Activated CD8-positive, alpha-beta T cell treated with anti-CD3 and anti-CD28 coated beads for 36 hours (primary cell): ENCODE measurements around the gene GIMAP4. TPM values are rescaled to one million over a fixed set of nuclear protein-coding genes. Genes with fewer than 3 reads are reported as not detected.

Experiments
- ATAC-seq: fragments of 200-7000 bp; cut with Tn5 transposase; one replicate; pipeline ENCODE4 v1.10.0; 2021; ENCODE audit warnings: mild to moderate bottlenecking, moderate library complexity
- CTCF ChIA-PET: fragments of 350-600 bp; sonication (Branson Sonifier 250); formaldehyde crosslinking; loops from one replicate; lab custom pipeline; 2021; ENCODE audit warnings: antibody characterized with exemption; lab: Charles Lee
- POLR2A ChIA-PET: fragments of 350-600 bp; sonication (Branson Sonifier 250); formaldehyde crosslinking; loops from one replicate; lab custom pipeline; 2021; ENCODE audit warnings: antibody characterized with exemption; lab: Charles Lee
- DNase-seq: peaks from one replicate; pipeline ENCODE4 v3.0.0-alpha.2; 2020
- H3K27ac Mint-ChIP-seq: one replicate; pipeline ENCODE4 v1.8.0; 2021; ENCODE audit warnings: mild to moderate bottlenecking, mixed read lengths
- H3K27me3 Mint-ChIP-seq: one replicate; pipeline ENCODE4 v1.8.0; 2021; ENCODE audit warnings: mixed read lengths
- H3K36me3 Mint-ChIP-seq: one replicate; pipeline ENCODE4 v1.8.0; 2021; ENCODE audit warnings: low read depth, mixed read lengths
- H3K4me1 Mint-ChIP-seq: one replicate; pipeline ENCODE4 v1.8.0; 2021; ENCODE audit warnings: low read depth, mixed read lengths
- H3K4me3 Mint-ChIP-seq: one replicate; pipeline ENCODE4 v1.8.0; 2021; ENCODE audit warnings: mild to moderate bottlenecking, moderate library complexity, mixed read lengths
- H3K9me3 Mint-ChIP-seq: one replicate; pipeline ENCODE4 v1.8.0; 2021; ENCODE audit warnings: mixed read lengths
- CTCF ChIP-seq: fragments of 200-600 bp; IDR thresholded peaks from one replicate; pipeline ENCODE4 v1.8.0; 2022; ENCODE audit warnings: antibody characterized with exemption, mild to moderate bottlenecking
- intact Hi-C: fragments of 100-400 bp; cut with micrococcal nuclease; formaldehyde crosslinking; loops from one replicate; pipeline ENCODE4 v1.10.0; 2022
- total RNA-seq, 2 experiments: library from RNA; stranded (reverse); gene quantifications; one replicate each; pipeline ENCODE4 v1.2.3, GENCODE V29; 2021

Gene GIMAP4
- total RNA-seq, 2 experiments from 2014 or later = 88.3 to 97.8 TPM

GRCh38 chr7:150562919-150563318 is 4.3 kb upstream of the GIMAP4 start:
- Mint-ChIP-seq H3K27me3 (no peaks in the 10 kb centered on the region), H3K27ac (peak overlapping the region; percentile 88), H3K4me1 (peaks cover 74% of the 10 kb centered on the region), H3K9me3 (peaks cover 30% of the 10 kb centered on the region), H3K36me3 (peaks cover 40% of the 10 kb centered on the region), H3K4me3 (peak overlapping the region; percentile 55)
- intact Hi-C loops = no loop called here
- POLR2A ChIA-PET = interaction anchor here (0.6 to 5.9 kb wide), 11 partner anchors 8 to 232 kb away, joined by 3 to 36 read pairs (median 4); partner anchors contain the start of genes GIMAP1, GIMAP5 and GIMAP8
- TF ChIP-seq CTCF = no peak
- no peak for DNase-seq
- ATAC-seq = no peak
- CTCF ChIA-PET = interaction anchor here (1.2 to 5.2 kb wide), 6 partner anchors 9 to 192 kb away, joined by 3 to 41 read pairs (median 6); partner anchors contain the start of gene GIMAP8

- ChIA-PET POLR2A (interaction anchor here (0.8 to 5.9 kb wide), 6 partner anchors 30 to 174 kb away, joined by 3 to 36 read pairs (median 4); partner anchors contain the start of genes GIMAP1, GIMAP5 and GIMAP8), CTCF (interaction anchor here (1.9 to 5.2 kb wide), 4 partner anchors 11 to 191 kb away, joined by 5 to 41 read pairs (median 14); partner anchors contain the start of gene GIMAP8)
- peak; percentile 24 for ATAC-seq
- no peak for TF ChIP-seq CTCF
- peak overlapping the region; percentile 55 for H3K4me3 Mint-ChIP-seq
- peak overlapping the region; percentile 88 for H3K27ac Mint-ChIP-seq
- H3K27me3 Mint-ChIP-seq = no peaks in the 10 kb centered on the region
- peaks cover 66% of the 10 kb centered on the region for H3K4me1 Mint-ChIP-seq
- intact Hi-C loops = no loop called here
- no peak for DNase-seq
- peaks cover 30% of the 10 kb centered on the region for H3K9me3 Mint-ChIP-seq
- H3K36me3 Mint-ChIP-seq = peaks cover 39% of the 10 kb centered on the region
Observed at GRCh38 chr7:150564006-150564405, 3.2 kb upstream of the GIMAP4 start.

- peaks cover 69% of the 10 kb centered on the region for H3K4me1 Mint-ChIP-seq
- no peak for TF ChIP-seq CTCF
- ChIA-PET POLR2A (interaction anchor here (0.8 to 5.9 kb wide), 8 partner anchors 31 to 174 kb away, joined by 3 to 36 read pairs (median 3); partner anchors contain the start of genes GIMAP1, GIMAP5 and GIMAP8), CTCF (interaction anchor here (1.9 to 5.2 kb wide), 4 partner anchors 11 to 191 kb away, joined by 5 to 41 read pairs (median 14); partner anchors contain the start of gene GIMAP8)
- ATAC-seq (no peak), DNase-seq (no peak)
- peaks cover 28% of the 10 kb centered on the region for H3K9me3 Mint-ChIP-seq
- H3K4me3 Mint-ChIP-seq = peak overlapping the region; percentile 55
- H3K27ac Mint-ChIP-seq = peak overlapping the region; percentile 88
- no peaks in the 10 kb centered on the region for H3K27me3 Mint-ChIP-seq
- H3K36me3 Mint-ChIP-seq = peaks cover 43% of the 10 kb centered on the region
- intact Hi-C loops = no loop called here
Observed at GRCh38 chr7:150564566-150564965, 2.6 kb upstream of the GIMAP4 start.

- POLR2A ChIA-PET = interaction anchor here (1.0 to 5.9 kb wide), 5 partner anchors 22 to 168 kb away, joined by 3 to 36 read pairs (median 6); partner anchors contain the start of genes GIMAP6 and GIMAP8
- intact Hi-C loops = loop anchor here (5.0 kb wide), 5 partner anchors 48 to 192 kb away; partner anchors contain the start of genes GIMAP5 and GIMAP8
- Mint-ChIP-seq H3K4me3 (peak overlapping the region; percentile 8), H3K27ac (peak overlapping the region; percentile 87), H3K36me3 (peaks cover 44% of the 10 kb centered on the region), H3K9me3 (peaks cover 25% of the 10 kb centered on the region), H3K4me1 (peaks cover 71% of the 10 kb centered on the region), H3K27me3 (no peaks in the 10 kb centered on the region)
- CTCF ChIA-PET = interaction anchor here (1.9 to 5.2 kb wide), 4 partner anchors 12 to 190 kb away, joined by 5 to 41 read pairs (median 14); partner anchors contain the start of gene GIMAP8
- DNase-seq = no peak
- TF ChIP-seq CTCF = no peak
- no peak for ATAC-seq
Observed at GRCh38 chr7:150565239-150565638, 2.0 kb upstream of the GIMAP4 start.
